Epithelial cell of proximal tubule (primary cell): ENCODE data around the gene KLF3. TPM values are rescaled to one million over a fixed set of nuclear protein-coding genes. Genes with fewer than 3 reads are reported as not detected.

Experiments
- DNase-seq: peaks from one replicate; pipeline ENCODE4 v3.0.0-alpha.2; 2011; ENCODE audit warnings: low read depth
- H3K4me3 ChIP-seq: 2 replicates; pipeline ENCODE4 v1.5.1; 2011; ENCODE audit warnings: low read depth, mild to moderate bottlenecking, low read length
- total RNA-seq: library from RNA; depleted of rRNA; stranded (reverse); fragments of >200 nt; gene quantifications from 2 replicates; pipeline ENCODE4 v1.2.3, GENCODE V29; 2015
- TF ChIP-seq, protein P1 (sequence below): conservative IDR thresholded peaks from 2 replicates; pipeline ENCODE4 v1.5.1; 2012; ENCODE audit warnings: low read depth, mild to moderate bottlenecking, low read length

The KLF3 gene
- total RNA-seq, 1 donor from 2014 or later = 28.0 TPM

DNA sequence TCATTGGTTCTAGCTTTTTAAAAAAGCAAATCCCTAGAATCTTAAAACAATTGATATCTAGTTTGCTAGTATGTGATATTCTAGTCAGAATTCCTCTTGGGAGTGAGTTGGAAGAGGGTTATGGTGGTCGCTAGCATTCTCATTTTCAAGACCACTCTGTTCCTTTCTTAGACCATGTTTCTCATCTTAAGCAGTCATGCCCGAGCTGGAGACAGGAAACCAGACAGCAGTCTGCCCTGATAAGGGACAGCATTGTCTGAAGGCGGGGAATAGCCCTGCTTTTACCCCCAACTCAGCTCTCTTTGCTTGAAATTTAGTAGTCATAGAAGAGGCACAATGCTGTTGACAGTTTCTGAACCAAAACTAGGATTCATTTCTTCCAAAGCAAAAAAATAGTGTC lies 5.2 kb downstream of the KLF3 start:
- no peak overlapping the region for H3K4me3 ChIP-seq
- DNase-seq = no peak
- TF ChIP-seq, protein P1, sequence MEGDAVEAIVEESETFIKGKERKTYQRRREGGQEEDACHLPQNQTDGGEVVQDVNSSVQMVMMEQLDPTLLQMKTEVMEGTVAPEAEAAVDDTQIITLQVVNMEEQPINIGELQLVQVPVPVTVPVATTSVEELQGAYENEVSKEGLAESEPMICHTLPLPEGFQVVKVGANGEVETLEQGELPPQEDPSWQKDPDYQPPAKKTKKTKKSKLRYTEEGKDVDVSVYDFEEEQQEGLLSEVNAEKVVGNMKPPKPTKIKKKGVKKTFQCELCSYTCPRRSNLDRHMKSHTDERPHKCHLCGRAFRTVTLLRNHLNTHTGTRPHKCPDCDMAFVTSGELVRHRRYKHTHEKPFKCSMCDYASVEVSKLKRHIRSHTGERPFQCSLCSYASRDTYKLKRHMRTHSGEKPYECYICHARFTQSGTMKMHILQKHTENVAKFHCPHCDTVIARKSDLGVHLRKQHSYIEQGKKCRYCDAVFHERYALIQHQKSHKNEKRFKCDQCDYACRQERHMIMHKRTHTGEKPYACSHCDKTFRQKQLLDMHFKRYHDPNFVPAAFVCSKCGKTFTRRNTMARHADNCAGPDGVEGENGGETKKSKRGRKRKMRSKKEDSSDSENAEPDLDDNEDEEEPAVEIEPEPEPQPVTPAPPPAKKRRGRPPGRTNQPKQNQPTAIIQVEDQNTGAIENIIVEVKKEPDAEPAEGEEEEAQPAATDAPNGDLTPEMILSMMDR = no peak

GRCh38 chr4:38670109-38670901 lies 6.3 kb downstream of the KLF3 start:
- DNase-seq = no peak
- TF ChIP-seq, protein P1 = peak; percentile 5
- no peak overlapping the region for H3K4me3 ChIP-seq

- TF ChIP-seq, protein P1 = no peak
- H3K4me3 ChIP-seq = no peak overlapping the region
- DNase-seq = no peak
These were observed 7.1 kb downstream of the KLF3 start for GRCh38 chr4:38670939-38671591.

DNA sequence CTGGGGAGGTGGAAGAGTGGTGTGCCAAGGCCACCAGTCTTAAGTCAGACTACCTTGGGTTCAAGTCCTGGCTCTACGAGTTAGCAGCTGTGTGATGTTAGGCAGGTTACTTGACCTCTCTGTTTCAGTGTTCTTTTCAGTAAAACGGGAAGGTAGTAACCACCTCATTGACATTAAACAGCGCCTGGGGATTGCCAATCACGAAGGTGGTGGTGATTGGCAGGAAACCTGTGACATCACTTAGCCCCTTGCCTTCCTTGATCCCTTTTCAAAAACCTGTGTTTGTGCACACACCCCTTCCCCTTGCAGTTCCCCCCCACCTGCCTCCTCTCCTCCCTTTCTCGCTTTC lies 7.6 kb downstream of the KLF3 start:
- TF ChIP-seq, protein P1 = no peak
- H3K4me3 ChIP-seq = no peak overlapping the region
- DNase-seq = no peak

DNA sequence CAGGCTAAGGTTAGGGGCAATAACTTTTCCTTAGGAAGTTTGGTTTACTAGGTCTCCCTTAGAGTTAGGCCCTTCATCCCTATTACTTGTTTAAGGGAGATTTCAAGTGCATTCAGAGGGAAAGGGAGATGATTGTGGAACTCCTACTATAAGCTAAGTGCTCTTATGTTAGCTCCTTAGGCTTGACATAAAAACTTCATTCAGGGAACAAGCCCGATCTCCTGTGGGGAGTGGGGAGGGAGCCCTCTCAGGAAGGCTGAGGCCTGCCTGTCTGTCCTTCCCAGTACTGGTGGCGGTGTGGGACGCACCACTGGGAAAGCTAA lies 8.0 kb downstream of the KLF3 start:
- no peak for DNase-seq
- no peak overlapping the region for H3K4me3 ChIP-seq
- TF ChIP-seq, protein P1 = no peak

DNA sequence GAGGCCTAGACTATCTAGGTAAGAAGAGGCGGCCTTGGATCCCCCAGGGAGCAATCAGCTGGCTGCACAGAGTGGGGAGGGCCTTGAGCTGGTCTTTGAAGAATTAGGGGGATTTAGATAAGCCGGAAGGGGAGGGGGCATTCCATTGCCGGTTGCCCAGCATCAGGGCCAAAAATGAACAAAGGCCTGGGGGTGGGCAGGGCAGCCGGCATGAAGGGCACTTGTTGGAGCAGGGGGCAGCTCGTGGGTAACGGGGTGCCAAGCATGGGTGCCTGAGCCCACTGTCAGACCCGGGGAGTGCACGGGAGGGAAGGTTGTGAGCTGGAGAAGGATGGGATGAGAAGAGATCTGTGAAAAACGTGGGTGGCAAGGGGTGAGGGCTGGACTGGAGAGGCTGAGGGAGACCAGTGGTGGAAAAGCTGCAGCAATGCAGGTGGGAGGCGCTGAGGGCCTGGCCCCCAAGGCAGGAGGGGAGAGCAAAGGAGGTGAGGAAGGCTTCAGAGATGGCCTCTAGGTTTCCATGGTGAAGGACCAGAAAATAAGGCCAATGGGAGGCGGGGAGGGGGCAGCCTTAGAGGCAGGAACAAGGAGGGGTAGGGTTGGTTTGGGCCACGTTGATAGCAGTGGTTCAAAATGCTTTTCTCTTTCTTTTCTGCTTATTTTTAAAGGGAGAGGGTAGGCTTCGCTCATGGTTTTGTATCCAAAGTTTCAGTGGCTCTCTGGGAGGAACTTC lies 8.6 kb downstream of the KLF3 start:
- H3K4me3 ChIP-seq = no peak overlapping the region
- no peak for DNase-seq
- TF ChIP-seq, protein P1 = no peak
